GM23338 (cell line): ENCODE measurements around the gene PLA2G4B. TPM values are rescaled to one million over a fixed set of nuclear protein-coding genes. Genes with fewer than 3 reads are reported as not detected.

Experiments used
- ATAC-seq: fragments of 200-7000 bp; cut with Tn5 transposase; 3 replicates; pipeline ENCODE4 v1.9.1; 2020
- DNase-seq: peaks from one replicate; pipeline ENCODE4 v3.0.0-alpha.2; 2015; ENCODE audit warnings: low spot score
- H2AFZ ChIP-seq: fragments of 200-600 bp; sonication (generic); 2 replicates; pipeline ENCODE4 v1.8.0; 2016; ENCODE audit warnings: antibody characterized with exemption, mild to moderate bottlenecking, moderate library complexity
- H3F3A ChIP-seq: fragments of 200-600 bp; sonication (generic); replicated peaks from 2 replicates; pipeline ENCODE4 v1.8.0; 2017; ENCODE audit warnings: antibody characterized with exemption, mixed run types, low read depth
- H3K27ac ChIP-seq: fragments of 200-600 bp; sonication (generic); 2 replicates; pipeline ENCODE4 v1.6.1; 2016; ENCODE audit warnings: low read depth
- H3K27me3 ChIP-seq: fragments of 200-600 bp; sonication (generic); 2 replicates; pipeline ENCODE4 v1.8.0; 2016; ENCODE audit warnings: mild to moderate bottlenecking, mixed run types, moderate library complexity; ENCODE audit not compliant: insufficient read depth
- H3K36me3 ChIP-seq: fragments of 200-600 bp; sonication (generic); 2 replicates; pipeline ENCODE4 v1.8.0; 2016; ENCODE audit warnings: mild to moderate bottlenecking; ENCODE audit not compliant: insufficient read depth
- H3K4me1 ChIP-seq: fragments of 200-600 bp; sonication (generic); 2 replicates; pipeline ENCODE4 v1.8.0; 2016; ENCODE audit warnings: mild to moderate bottlenecking, moderate library complexity; ENCODE audit not compliant: insufficient read depth
- H3K4me2 ChIP-seq: fragments of 200-600 bp; sonication (generic); 2 replicates; pipeline ENCODE4 v1.7.1; 2017; ENCODE audit warnings: mixed run types
- H3K4me3 ChIP-seq: fragments of 200-600 bp; sonication (generic); 2 replicates; pipeline ENCODE4 v1.6.1; 2016; ENCODE audit warnings: mixed run types
- H3K79me2 ChIP-seq: fragments of 200-600 bp; sonication (generic); replicated peaks from 2 replicates; pipeline ENCODE4 v1.8.0; 2017; ENCODE audit warnings: mild to moderate bottlenecking; ENCODE audit not compliant: insufficient read depth
- H3K9me2 ChIP-seq: fragments of 200-600 bp; sonication (generic); 2 replicates; pipeline ENCODE4 v1.8.0; 2017; ENCODE audit not compliant: insufficient read depth
- H4K20me1 ChIP-seq: fragments of 200-600 bp; sonication (generic); replicated peaks from 2 replicates; pipeline ENCODE4 v1.8.0; 2017; ENCODE audit warnings: mild to moderate bottlenecking; ENCODE audit not compliant: insufficient read depth
- H3K27ac Mint-ChIP-seq: 2 replicates; pipeline ENCODE4 v1.8.0; 2020; ENCODE audit warnings: inconsistent platforms, mild to moderate bottlenecking, moderate library complexity, mixed read lengths
- H3K27me3 Mint-ChIP-seq: 3 replicates; pipeline ENCODE4 v1.8.0; 2022; ENCODE audit warnings: low read depth, mild to moderate bottlenecking, moderate library complexity, mixed read lengths, inconsistent platforms; ENCODE audit not compliant: insufficient read depth, poor library complexity
- H3K36me3 Mint-ChIP-seq: 3 replicates; pipeline ENCODE4 v1.8.0; 2021; ENCODE audit warnings: low read depth, mild to moderate bottlenecking, inconsistent platforms, moderate library complexity, mixed read lengths
- H3K4me1 Mint-ChIP-seq: 3 replicates; pipeline ENCODE4 v1.8.0; 2020; ENCODE audit warnings: mild to moderate bottlenecking, inconsistent platforms, mixed read lengths
- H3K4me3 Mint-ChIP-seq: 3 replicates; pipeline ENCODE4 v1.8.0; 2021; ENCODE audit warnings: moderate library complexity, mild to moderate bottlenecking, inconsistent platforms, mixed read lengths
- H3K9me3 Mint-ChIP-seq: 3 replicates; pipeline ENCODE4 v1.8.0; 2020; ENCODE audit warnings: moderate library complexity, mild to moderate bottlenecking, inconsistent platforms, mixed read lengths
- CREB1 ChIP-seq: fragments of 250-450 bp; sonication (Bioruptor Pico); IDR thresholded peaks from 2 replicates; pipeline ENCODE4 v1.5.0; 2020; ENCODE audit warnings: low read depth, mild to moderate bottlenecking, moderate library complexity
- ETS1 ChIP-seq: IDR thresholded peaks from 2 replicates; pipeline ENCODE4 v1.6.1; 2016; ENCODE audit warnings: antibody characterized with exemption
- EZH2 ChIP-seq: fragments of 200-600 bp; sonication (generic); IDR thresholded peaks from one replicate; pipeline ENCODE4 v1.8.0; 2017; ENCODE audit warnings: antibody characterized with exemption, mild to moderate bottlenecking, low read depth; ENCODE audit not compliant: unreplicated experiment
- EZH2phosphoT487 ChIP-seq: fragments of 200-600 bp; sonication (generic); IDR thresholded peaks from one replicate; pipeline ENCODE4 v1.8.1; 2018; ENCODE audit warnings: antibody characterized with exemption; ENCODE audit not compliant: unreplicated experiment
- NANOG ChIP-seq: IDR thresholded peaks from 2 replicates; pipeline ENCODE4 v1.6.1; 2016; ENCODE audit warnings: antibody characterized with exemption, borderline replicate concordance
- POLR2AphosphoS5 ChIP-seq: IDR thresholded peaks from 2 replicates; pipeline ENCODE4 v1.6.1; 2016; ENCODE audit warnings: antibody characterized with exemption, low read depth
- STAT1 ChIP-seq: IDR thresholded peaks from one replicate; pipeline ENCODE4 v1.6.1; 2016; ENCODE audit warnings: antibody characterized with exemption; ENCODE audit not compliant: unreplicated experiment
- ZNF114 ChIP-seq: fragments of 250-450 bp; sonication (Bioruptor Pico); IDR thresholded peaks from 2 replicates; pipeline ENCODE4 v1.5.0; 2020; ENCODE audit warnings: mild to moderate bottlenecking, moderate library complexity
- ZNF331 ChIP-seq: fragments of 250-450 bp; sonication (Bioruptor Pico); IDR thresholded peaks from 2 replicates; pipeline ENCODE4 v1.5.0; 2020; ENCODE audit warnings: low read depth, mild to moderate bottlenecking, moderate library complexity
- polyA plus RNA-seq: library from polyadenylated mRNA; unstranded; fragments of >200 nt; fragmentation: Nextera tagmentation; extraction: Ambion mirVana; gene quantifications from 2 replicates; pipeline ENCODE4 v1.2.1, GENCODE V29; 2016
- total RNA-seq: library from RNA; depleted of rRNA; stranded (reverse); fragments of >200 nt; shearing (Covaris generic); gene quantifications from 2 replicates; pipeline ENCODE4 v1.2.3, GENCODE V29; 2014
- TF ChIP-seq, protein P1 (sequence below), 2 experiments: fragments of 200-600 bp in 1 of 2; sonication (generic) in 1 of 2; conservative IDR thresholded peaks; 2 replicates each; pipeline versions ENCODE4 v1.5.1 to v1.6.1; 2016 to 2017; ENCODE audit warnings: antibody characterized with exemption in 2 of 2, low read depth in 2 of 2, mild to moderate bottlenecking in 2 of 2, moderate library complexity in 1 of 2
- TF ChIP-seq, protein P2 (sequence below): fragments of 250-450 bp; sonication (Bioruptor Pico); IDR thresholded peaks from 2 replicates; pipeline ENCODE4 v1.5.0; 2020; ENCODE audit warnings: mild to moderate bottlenecking, moderate library complexity

Gene PLA2G4B
- total and polyA plus RNA-seq, 2 experiments from 2014 or later, result 4.4 to 9.6 TPM

DNA sequence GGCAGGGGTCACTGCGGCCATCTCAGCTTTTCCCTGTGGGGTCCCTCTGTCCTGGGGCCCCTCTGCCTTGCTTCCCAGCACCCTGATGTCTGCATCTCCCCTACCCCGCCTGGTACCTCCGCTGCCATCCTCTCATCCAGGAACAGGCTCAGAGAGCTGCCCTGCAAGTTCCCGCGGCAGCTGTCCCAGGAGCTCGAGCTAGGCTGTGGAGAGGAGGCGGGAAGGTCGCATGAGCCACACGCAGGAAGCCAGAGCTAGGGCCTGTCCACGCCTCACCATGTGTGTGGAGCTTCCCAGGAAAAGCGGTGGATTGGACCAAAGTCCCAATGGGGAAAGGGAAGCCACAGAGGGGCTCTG lies 12.5 kb downstream of the PLA2G4B start (continued):
- TF ChIP-seq ETS1 (no peak), CREB1 (no peak), EZH2 (no peak), ZNF331 (CRISPR knock-in tag) (no peak)
- TF ChIP-seq, protein P1, sequence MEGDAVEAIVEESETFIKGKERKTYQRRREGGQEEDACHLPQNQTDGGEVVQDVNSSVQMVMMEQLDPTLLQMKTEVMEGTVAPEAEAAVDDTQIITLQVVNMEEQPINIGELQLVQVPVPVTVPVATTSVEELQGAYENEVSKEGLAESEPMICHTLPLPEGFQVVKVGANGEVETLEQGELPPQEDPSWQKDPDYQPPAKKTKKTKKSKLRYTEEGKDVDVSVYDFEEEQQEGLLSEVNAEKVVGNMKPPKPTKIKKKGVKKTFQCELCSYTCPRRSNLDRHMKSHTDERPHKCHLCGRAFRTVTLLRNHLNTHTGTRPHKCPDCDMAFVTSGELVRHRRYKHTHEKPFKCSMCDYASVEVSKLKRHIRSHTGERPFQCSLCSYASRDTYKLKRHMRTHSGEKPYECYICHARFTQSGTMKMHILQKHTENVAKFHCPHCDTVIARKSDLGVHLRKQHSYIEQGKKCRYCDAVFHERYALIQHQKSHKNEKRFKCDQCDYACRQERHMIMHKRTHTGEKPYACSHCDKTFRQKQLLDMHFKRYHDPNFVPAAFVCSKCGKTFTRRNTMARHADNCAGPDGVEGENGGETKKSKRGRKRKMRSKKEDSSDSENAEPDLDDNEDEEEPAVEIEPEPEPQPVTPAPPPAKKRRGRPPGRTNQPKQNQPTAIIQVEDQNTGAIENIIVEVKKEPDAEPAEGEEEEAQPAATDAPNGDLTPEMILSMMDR (conservative IDR thresholded peaks at IDR 0.05; ENCODE audit: low read depth in 2 of 2), result no peak

GRCh38 chr15:41851755-41852370 lies 13.2 kb downstream of the PLA2G4B start:
- Mint-ChIP-seq H3K4me1 (peaks cover 6% of the 10 kb centered on the region), H3K36me3 (no peaks in the 10 kb centered on the region; the same call in 2 of the 3 replicates), H3K9me3 (no peaks in the 10 kb centered on the region; the same call in 2 of the 3 replicates), H3K4me3 (no peak overlapping the region), H3K27ac (no peak overlapping the region), H3K27me3 (peaks cover 14% of the 10 kb centered on the region)
- no peak for ATAC-seq
- Histone ChIP-seq H3K36me3 (no peaks in the 10 kb centered on the region), H3K27me3 (no peaks in the 10 kb centered on the region), H4K20me1 (no peaks in the 10 kb centered on the region), H3K9me2 (no peaks in the 10 kb centered on the region), H3K27ac (no peak overlapping the region), H2AFZ (no peak overlapping the region), H3F3A (no peaks in the 10 kb centered on the region), H3K4me1 (no peaks in the 10 kb centered on the region), H3K79me2 (no peaks in the 10 kb centered on the region), H3K4me2 (no peak overlapping the region), H3K4me3 (no peak overlapping the region)
- DNase-seq, result no peak
- no peak for TF ChIP-seq EZH2
- TF ChIP-seq, protein P2, sequence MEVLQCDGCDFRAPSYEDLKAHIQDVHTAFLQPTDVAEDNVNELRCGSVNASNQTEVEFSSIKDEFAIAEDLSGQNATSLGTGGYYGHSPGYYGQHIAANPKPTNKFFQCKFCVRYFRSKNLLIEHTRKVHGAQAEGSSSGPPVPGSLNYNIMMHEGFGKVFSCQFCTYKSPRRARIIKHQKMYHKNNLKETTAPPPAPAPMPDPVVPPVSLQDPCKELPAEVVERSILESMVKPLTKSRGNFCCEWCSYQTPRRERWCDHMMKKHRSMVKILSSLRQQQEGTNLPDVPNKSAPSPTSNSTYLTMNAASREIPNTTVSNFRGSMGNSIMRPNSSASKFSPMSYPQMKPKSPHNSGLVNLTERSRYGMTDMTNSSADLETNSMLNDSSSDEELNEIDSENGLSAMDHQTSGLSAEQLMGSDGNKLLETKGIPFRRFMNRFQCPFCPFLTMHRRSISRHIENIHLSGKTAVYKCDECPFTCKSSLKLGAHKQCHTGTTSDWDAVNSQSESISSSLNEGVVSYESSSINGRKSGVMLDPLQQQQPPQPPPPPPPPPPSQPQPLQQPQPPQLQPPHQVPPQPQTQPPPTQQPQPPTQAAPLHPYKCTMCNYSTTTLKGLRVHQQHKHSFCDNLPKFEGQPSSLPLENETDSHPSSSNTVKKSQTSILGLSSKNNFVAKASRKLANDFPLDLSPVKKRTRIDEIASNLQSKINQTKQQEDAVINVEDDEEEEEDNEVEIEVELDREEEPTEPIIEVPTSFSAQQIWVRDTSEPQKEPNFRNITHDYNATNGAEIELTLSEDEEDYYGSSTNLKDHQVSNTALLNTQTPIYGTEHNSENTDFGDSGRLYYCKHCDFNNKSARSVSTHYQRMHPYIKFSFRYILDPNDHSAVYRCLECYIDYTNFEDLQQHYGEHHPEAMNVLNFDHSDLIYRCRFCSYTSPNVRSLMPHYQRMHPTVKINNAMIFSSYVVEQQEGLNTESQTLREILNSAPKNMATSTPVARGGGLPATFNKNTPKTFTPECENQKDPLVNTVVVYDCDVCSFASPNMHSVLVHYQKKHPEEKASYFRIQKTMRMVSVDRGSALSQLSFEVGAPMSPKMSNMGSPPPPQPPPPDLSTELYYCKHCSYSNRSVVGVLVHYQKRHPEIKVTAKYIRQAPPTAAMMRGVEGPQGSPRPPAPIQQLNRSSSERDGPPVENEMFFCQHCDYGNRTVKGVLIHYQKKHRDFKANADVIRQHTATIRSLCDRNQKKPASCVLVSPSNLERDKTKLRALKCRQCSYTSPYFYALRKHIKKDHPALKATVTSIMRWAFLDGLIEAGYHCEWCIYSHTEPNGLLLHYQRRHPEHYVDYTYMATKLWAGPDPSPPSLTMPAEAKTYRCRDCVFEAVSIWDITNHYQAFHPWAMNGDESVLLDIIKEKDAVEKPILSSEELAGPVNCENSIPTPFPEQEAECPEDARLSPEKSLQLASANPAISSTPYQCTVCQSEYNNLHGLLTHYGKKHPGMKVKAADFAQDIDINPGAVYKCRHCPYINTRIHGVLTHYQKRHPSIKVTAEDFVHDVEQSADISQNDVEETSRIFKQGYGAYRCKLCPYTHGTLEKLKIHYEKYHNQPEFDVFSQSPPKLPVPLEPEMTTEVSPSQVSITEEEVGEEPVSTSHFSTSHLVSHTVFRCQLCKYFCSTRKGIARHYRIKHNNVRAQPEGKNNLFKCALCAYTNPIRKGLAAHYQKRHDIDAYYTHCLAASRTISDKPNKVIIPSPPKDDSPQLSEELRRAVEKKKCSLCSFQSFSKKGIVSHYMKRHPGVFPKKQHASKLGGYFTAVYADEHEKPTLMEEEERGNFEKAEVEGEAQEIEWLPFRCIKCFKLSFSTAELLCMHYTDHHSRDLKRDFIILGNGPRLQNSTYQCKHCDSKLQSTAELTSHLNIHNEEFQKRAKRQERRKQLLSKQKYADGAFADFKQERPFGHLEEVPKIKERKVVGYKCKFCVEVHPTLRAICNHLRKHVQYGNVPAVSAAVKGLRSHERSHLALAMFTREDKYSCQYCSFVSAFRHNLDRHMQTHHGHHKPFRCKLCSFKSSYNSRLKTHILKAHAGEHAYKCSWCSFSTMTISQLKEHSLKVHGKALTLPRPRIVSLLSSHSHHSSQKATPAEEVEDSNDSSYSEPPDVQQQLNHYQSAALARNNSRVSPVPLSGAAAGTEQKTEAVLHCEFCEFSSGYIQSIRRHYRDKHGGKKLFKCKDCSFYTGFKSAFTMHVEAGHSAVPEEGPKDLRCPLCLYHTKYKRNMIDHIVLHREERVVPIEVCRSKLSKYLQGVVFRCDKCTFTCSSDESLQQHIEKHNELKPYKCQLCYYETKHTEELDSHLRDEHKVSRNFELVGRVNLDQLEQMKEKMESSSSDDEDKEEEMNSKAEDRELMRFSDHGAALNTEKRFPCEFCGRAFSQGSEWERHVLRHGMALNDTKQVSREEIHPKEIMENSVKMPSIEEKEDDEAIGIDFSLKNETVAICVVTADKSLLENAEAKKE (CRISPR knock-in tag), result no peak
- no peak for TF ChIP-seq POLR2AphosphoS5
- no peak for TF ChIP-seq ETS1
- TF ChIP-seq ZNF114 (CRISPR knock-in tag), result no peak
- TF ChIP-seq, protein P1 (conservative IDR thresholded peaks at IDR 0.05; ENCODE audit: low read depth in 2 of 2), result no peak
- no peak for TF ChIP-seq NANOG
- no peak for TF ChIP-seq ZNF331 (CRISPR knock-in tag)
- no peak for TF ChIP-seq CREB1
- no peak for TF ChIP-seq STAT1
- no peak for TF ChIP-seq EZH2phosphoT487
